HEK293 (cell line): ENCODE data around the gene SBNO2.

Source experiments
- ATF2 ChIP-seq: fragments of 450-650 bp; formaldehyde crosslinking; IDR thresholded peaks from 2 replicates; pipeline ENCODE4 v1.5.1; 2016; ENCODE audit warnings: missing biosample characterization, missing genetic modification characterization, low read depth
- GLI2 ChIP-seq: fragments of 450-650 bp; formaldehyde crosslinking; IDR thresholded peaks from 2 replicates; pipeline ENCODE4; 2017; ENCODE audit warnings: missing biosample characterization, missing genetic modification characterization, low read depth, borderline replicate concordance
- GLI4 ChIP-seq: fragments of 450-650 bp; formaldehyde crosslinking; IDR thresholded peaks from 2 replicates; pipeline ENCODE4 v1.5.1; 2016; ENCODE audit warnings: missing biosample characterization, missing genetic modification characterization
- IKZF3 ChIP-seq: fragments of 450-650 bp; IDR thresholded peaks from 2 replicates; pipeline ENCODE4 v1.5.0; 2018; ENCODE audit warnings: missing biosample characterization, mild to moderate bottlenecking, missing genetic modification characterization, moderate library complexity
- MZF1 ChIP-seq: fragments of 450-650 bp; formaldehyde crosslinking; IDR thresholded peaks from 2 replicates; pipeline ENCODE4 v1.5.1; 2017; ENCODE audit warnings: missing biosample characterization, missing genetic modification characterization, borderline replicate concordance
- PBX3 ChIP-seq: sonication (generic); formaldehyde crosslinking; IDR thresholded peaks from 2 replicates; pipeline ENCODE4 v1.8.1; 2022; ENCODE audit warnings: mild to moderate bottlenecking, moderate library complexity, missing genetic modification reagents
- PRDM1 ChIP-seq: fragments of 450-650 bp; formaldehyde crosslinking; IDR thresholded peaks from 2 replicates; pipeline ENCODE4; 2016; ENCODE audit warnings: missing biosample characterization, missing genetic modification characterization
- REPIN1 ChIP-seq: fragments of 450-650 bp; formaldehyde crosslinking; IDR thresholded peaks from 2 replicates; pipeline ENCODE4 v1.5.1; 2017; ENCODE audit warnings: missing biosample characterization, missing genetic modification characterization, low read depth
- SETDB1 ChIP-seq: IDR thresholded peaks from one replicate; pipeline ENCODE4 v1.6.1; 2017; ENCODE audit warnings: mild to moderate bottlenecking, low read length, moderate library complexity, mixed read lengths; ENCODE audit not compliant: insufficient read length
- ZBTB26 ChIP-seq: fragments of 450-650 bp; formaldehyde crosslinking; optimal IDR thresholded peaks from 2 replicates; pipeline ENCODE3; 2016; ENCODE audit warnings: missing biosample characterization, mild to moderate bottlenecking, missing genetic modification characterization
- ZFP3 ChIP-seq: fragments of 450-650 bp; formaldehyde crosslinking; IDR thresholded peaks from 2 replicates; pipeline ENCODE4 v1.5.1; 2016; ENCODE audit warnings: low read depth, missing biosample characterization, missing genetic modification characterization
- ZNF114 ChIP-seq: fragments of 450-650 bp; formaldehyde crosslinking; IDR thresholded peaks from 2 replicates; pipeline ENCODE4 v1.5.0; 2017; ENCODE audit warnings: missing biosample characterization, missing genetic modification characterization
- ZNF146 ChIP-seq: fragments of 450-650 bp; formaldehyde crosslinking; IDR thresholded peaks from 2 replicates; pipeline ENCODE4 v1.5.1; 2016; ENCODE audit warnings: missing biosample characterization, missing genetic modification characterization
- ZNF16 ChIP-seq: fragments of 450-650 bp; formaldehyde crosslinking; IDR thresholded peaks from 2 replicates; pipeline ENCODE4 v1.5.1; 2016; ENCODE audit warnings: low read depth, missing biosample characterization, missing genetic modification characterization
- ZNF19 ChIP-seq: fragments of 450-650 bp; formaldehyde crosslinking; IDR thresholded peaks from 2 replicates; pipeline ENCODE4; 2016; ENCODE audit warnings: missing biosample characterization, missing genetic modification characterization, low read depth
- ZNF202 ChIP-seq: fragments of 450-650 bp; formaldehyde crosslinking; IDR thresholded peaks from 2 replicates; pipeline ENCODE4 v1.5.1; 2016; ENCODE audit warnings: missing biosample characterization, missing genetic modification characterization, borderline replicate concordance
- ZNF223 ChIP-seq: fragments of 450-650 bp; formaldehyde crosslinking; IDR thresholded peaks from 2 replicates; pipeline ENCODE4 v1.5.1; 2016; ENCODE audit warnings: missing biosample characterization, missing genetic modification characterization
- ZNF23 ChIP-seq: fragments of 450-650 bp; formaldehyde crosslinking; IDR thresholded peaks from 2 replicates; pipeline ENCODE4 v1.5.1; 2016; ENCODE audit warnings: missing biosample characterization, missing genetic modification characterization, borderline replicate concordance
- ZNF274 ChIP-seq, 2 experiments: fragments of 200-500 bp in 1 of 2; fragments of 450-650 bp in 1 of 2; sonication (Bioruptor generic) in 1 of 2; formaldehyde crosslinking in 1 of 2; IDR thresholded peaks; 2 replicates each; pipeline versions ENCODE4 v1.5.1 to v1.6.1; 2014 to 2016; ENCODE audit warnings: borderline replicate concordance in 1 of 2, inconsistent platforms in 1 of 2, low read length in 1 of 2, missing biosample characterization in 1 of 2, missing genetic modification characterization in 1 of 2
- ZNF292 ChIP-seq: fragments of 450-650 bp; formaldehyde crosslinking; IDR thresholded peaks from 2 replicates; pipeline ENCODE4 v1.5.1; 2016; ENCODE audit warnings: low read depth, missing biosample characterization, missing genetic modification characterization, borderline replicate concordance
- ZNF311 ChIP-seq: fragments of 450-650 bp; formaldehyde crosslinking; IDR thresholded peaks from 2 replicates; pipeline ENCODE4 v1.5.1; 2017; ENCODE audit warnings: missing biosample characterization, missing genetic modification characterization, borderline replicate concordance
- ZNF398 ChIP-seq: fragments of 450-650 bp; formaldehyde crosslinking; IDR thresholded peaks from 2 replicates; pipeline ENCODE4 v1.5.1; 2017; ENCODE audit warnings: missing biosample characterization, missing genetic modification characterization
- ZNF473 ChIP-seq: fragments of 450-650 bp; formaldehyde crosslinking; IDR thresholded peaks from 2 replicates; pipeline ENCODE4 v1.5.1; 2017; ENCODE audit warnings: missing biosample characterization, missing genetic modification characterization
- ZNF48 ChIP-seq: fragments of 450-650 bp; formaldehyde crosslinking; IDR thresholded peaks from 2 replicates; pipeline ENCODE4 v1.5.1; 2016; ENCODE audit warnings: missing biosample characterization, missing genetic modification characterization
- ZNF513 ChIP-seq: fragments of 450-650 bp; IDR thresholded peaks from 2 replicates; pipeline ENCODE4 v1.5.1; 2018; ENCODE audit warnings: missing biosample characterization, missing genetic modification characterization
- ZNF580 ChIP-seq: fragments of 450-650 bp; formaldehyde crosslinking; IDR thresholded peaks from 2 replicates; pipeline ENCODE4 v1.5.1; 2016; ENCODE audit warnings: missing biosample characterization, missing genetic modification characterization
- ZNF585B ChIP-seq: fragments of 450-650 bp; formaldehyde crosslinking; IDR thresholded peaks from 2 replicates; pipeline ENCODE4 v1.5.1; 2016; ENCODE audit warnings: missing biosample characterization, missing genetic modification characterization
- ZNF600 ChIP-seq: fragments of 450-650 bp; formaldehyde crosslinking; IDR thresholded peaks from 2 replicates; pipeline ENCODE4 v1.5.1; 2016; ENCODE audit warnings: missing biosample characterization, missing genetic modification characterization
- ZNF747 ChIP-seq: fragments of 450-650 bp; formaldehyde crosslinking; IDR thresholded peaks from 2 replicates; pipeline ENCODE4 v1.5.1; 2016; ENCODE audit warnings: missing biosample characterization, missing genetic modification characterization
- ZNF785 ChIP-seq: fragments of 450-650 bp; formaldehyde crosslinking; IDR thresholded peaks from 2 replicates; pipeline ENCODE4 v1.5.1; 2016; ENCODE audit warnings: missing biosample characterization, missing genetic modification characterization
- ZNF837 ChIP-seq: fragments of 450-650 bp; formaldehyde crosslinking; IDR thresholded peaks from 2 replicates; pipeline ENCODE4 v1.5.1; 2016; ENCODE audit warnings: missing biosample characterization, missing genetic modification characterization
- ZSCAN30 ChIP-seq: fragments of 450-650 bp; IDR thresholded peaks from 2 replicates; pipeline ENCODE4 v1.5.1; 2018; ENCODE audit warnings: missing biosample characterization, mild to moderate bottlenecking, missing genetic modification characterization, moderate library complexity

Gene SBNO2

GRCh38 chr19:1205114-1206099 lies 31.3 kb upstream of the SBNO2 start, which contains the start of gene STK11 (continued):
- TF ChIP-seq ATF2 (tag by site-specific recombination), result no peak
- TF ChIP-seq REPIN1 (tag by site-specific recombination), result no peak
- no peak for TF ChIP-seq ZNF585B
- no peak for TF ChIP-seq ZNF146 (tag by site-specific recombination)
- TF ChIP-seq ZNF48 (tag by site-specific recombination), result no peak
- no peak for TF ChIP-seq ZFP3 (tag by site-specific recombination)
- no peak for TF ChIP-seq IKZF3 (tag by site-specific recombination)
- no peak for TF ChIP-seq ZNF274 (IDR thresholded peaks at IDR 0.05; ENCODE audit: low read length)
- TF ChIP-seq ZNF274 (tag by site-specific recombination; IDR thresholded peaks at IDR 0.05; ENCODE audit: borderline replicate concordance), result no peak
- no peak for TF ChIP-seq GLI4
- no peak for TF ChIP-seq ZNF292
- TF ChIP-seq ZNF223 (tag by site-specific recombination), result no peak
- no peak for TF ChIP-seq MZF1
- no peak for TF ChIP-seq ZNF202 (tag by site-specific recombination)
- TF ChIP-seq ZNF785 (tag by site-specific recombination), result no peak
- no peak for TF ChIP-seq ZNF473
- TF ChIP-seq ZNF513, result no peak
- TF ChIP-seq ZNF311, result no peak
- no peak for TF ChIP-seq ZNF580 (tag by site-specific recombination)
- peak; percentile 82 for TF ChIP-seq ZBTB26 (tag by site-specific recombination)
- TF ChIP-seq ZNF837 (tag by site-specific recombination), result no peak
- TF ChIP-seq ZNF600 (tag by site-specific recombination), result no peak
- 0 out of 2 replicates have a peak, but pooled peaks have one; percentile 43 for TF ChIP-seq ZSCAN30
- TF ChIP-seq ZNF114, result no peak
- TF ChIP-seq ZNF23 (tag by site-specific recombination), result no peak
- TF ChIP-seq ZNF16 (tag by site-specific recombination), result no peak
- TF ChIP-seq SETDB1, result no peak
- peak; percentile 94 for TF ChIP-seq PBX3
- TF ChIP-seq ZNF19 (tag by site-specific recombination), result no peak
- TF ChIP-seq ZNF747 (tag by site-specific recombination), result no peak
- TF ChIP-seq PRDM1 (tag by site-specific recombination), result no peak
- no peak for TF ChIP-seq ZNF398
- TF ChIP-seq GLI2 (tag by site-specific recombination), result no peak
